Measurements from ENCODE around the gene TSC2. TPM values are rescaled to one million over a fixed set of nuclear protein-coding genes. Genes with fewer than 3 reads are reported as not detected.

The TSC2 gene
- total and polyA plus RNA-seq, 8 donors, result 40.8 to 369 (median 76.0) TPM

DNA sequence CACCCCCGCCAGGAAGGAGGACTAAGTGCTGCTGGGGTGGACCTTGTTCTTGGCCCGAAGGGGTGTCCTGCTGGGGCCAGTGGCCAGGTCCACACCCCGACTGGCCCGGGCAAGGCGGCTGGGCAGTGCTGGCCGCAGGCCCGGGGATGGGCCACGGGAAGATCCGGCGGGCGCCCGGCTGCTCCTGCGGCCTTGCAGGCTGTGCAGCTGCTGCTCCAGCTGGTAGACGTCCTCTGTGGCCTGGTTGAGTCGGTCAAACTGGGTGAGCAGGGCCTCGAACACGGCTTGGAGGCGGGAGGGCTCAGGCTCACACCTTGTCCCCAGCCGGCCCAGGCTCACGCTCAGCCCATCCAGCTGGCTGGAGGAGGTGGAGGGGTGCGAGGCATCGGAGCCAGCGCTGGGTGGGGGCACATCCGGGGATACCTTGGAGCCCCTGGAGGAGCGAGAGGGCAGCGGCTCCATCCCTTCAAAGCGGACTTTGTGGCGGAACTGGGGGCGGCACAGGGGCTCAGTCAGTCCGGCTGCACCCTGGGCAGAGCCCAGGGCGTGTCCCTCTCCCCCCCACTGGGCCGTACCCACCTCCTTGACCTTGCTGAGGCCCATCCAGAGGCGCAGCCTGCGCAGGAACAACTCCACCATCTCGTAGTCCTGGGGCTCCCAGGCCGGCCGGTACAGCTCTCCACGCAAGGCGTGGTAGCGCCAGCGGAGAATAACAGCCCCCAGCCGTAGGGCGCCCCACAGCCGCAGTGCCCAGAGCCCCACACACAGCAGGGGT, 42.1 kb downstream of the TSC2 start:
- H3K36me3 ChIP-seq, result peaks cover 80 to 98% (median 96%) of the 10 kb centered on the region in 4 donors
- WGBS, 5 donors, result 70 to 88% (median 78%) methylated on average over 10 to 44 of the region's 44 CpGs
- H3K27me3 ChIP-seq, result no peaks in the 10 kb centered on the region
- peaks cover 13 to 47% (median 40%) of the 10 kb centered on the region in 4 donors for H3K4me1 ChIP-seq
- TF ChIP-seq, protein P1, sequence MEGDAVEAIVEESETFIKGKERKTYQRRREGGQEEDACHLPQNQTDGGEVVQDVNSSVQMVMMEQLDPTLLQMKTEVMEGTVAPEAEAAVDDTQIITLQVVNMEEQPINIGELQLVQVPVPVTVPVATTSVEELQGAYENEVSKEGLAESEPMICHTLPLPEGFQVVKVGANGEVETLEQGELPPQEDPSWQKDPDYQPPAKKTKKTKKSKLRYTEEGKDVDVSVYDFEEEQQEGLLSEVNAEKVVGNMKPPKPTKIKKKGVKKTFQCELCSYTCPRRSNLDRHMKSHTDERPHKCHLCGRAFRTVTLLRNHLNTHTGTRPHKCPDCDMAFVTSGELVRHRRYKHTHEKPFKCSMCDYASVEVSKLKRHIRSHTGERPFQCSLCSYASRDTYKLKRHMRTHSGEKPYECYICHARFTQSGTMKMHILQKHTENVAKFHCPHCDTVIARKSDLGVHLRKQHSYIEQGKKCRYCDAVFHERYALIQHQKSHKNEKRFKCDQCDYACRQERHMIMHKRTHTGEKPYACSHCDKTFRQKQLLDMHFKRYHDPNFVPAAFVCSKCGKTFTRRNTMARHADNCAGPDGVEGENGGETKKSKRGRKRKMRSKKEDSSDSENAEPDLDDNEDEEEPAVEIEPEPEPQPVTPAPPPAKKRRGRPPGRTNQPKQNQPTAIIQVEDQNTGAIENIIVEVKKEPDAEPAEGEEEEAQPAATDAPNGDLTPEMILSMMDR (IDR thresholded peaks at IDR 0.05), result no peak
- no peak for TF ChIP-seq EP300 (IDR thresholded peaks at IDR 0.05)
- no peak for TF ChIP-seq POLR2A (IDR thresholded peaks at IDR 0.05)
- no peak for TF ChIP-seq POLR2AphosphoS5 (IDR thresholded peaks at IDR 0.05)
- DNase-seq, result no peak
- H3K4me3 ChIP-seq, result peak overlapping the region; percentile 9 to 43 (median 22)
- intact Hi-C loops (cut with DNase I; ENCODE audit: low total_unique reads), result loop anchor here (10.0 kb wide), 1 partner anchor 65 kb away; the partner anchor contains the start of gene NHERF2
- H3K9me3 ChIP-seq, result no peaks in the 10 kb centered on the region
- H3K27ac ChIP-seq, result peak overlapping the region; percentile 81 to 95 (median 84)

DNA sequence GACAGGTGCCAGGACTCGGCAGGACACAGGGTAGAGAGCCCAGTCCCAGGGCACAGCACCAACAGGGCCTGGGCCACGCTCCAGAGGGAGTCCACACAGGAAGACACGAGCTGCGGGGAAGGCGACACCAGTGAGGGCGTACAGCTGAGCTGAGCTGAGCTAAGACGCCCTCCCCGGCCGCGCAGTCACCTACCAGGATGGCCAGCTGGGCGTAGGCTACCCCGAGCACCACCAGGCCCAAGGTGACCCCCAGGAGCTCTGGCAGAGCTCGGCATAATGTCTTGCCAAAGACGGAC, 42.6 kb downstream of the TSC2 start:
- peak overlapping the region; percentile 9 to 43 (median 22) for H3K4me3 ChIP-seq
- H3K27me3 ChIP-seq, result no peaks in the 10 kb centered on the region
- DNase-seq, result peak in 1 of 2 donors; percentile 57
- WGBS, 5 donors, result 38 to 69% (median 55%) methylated on average over 12 to 14 of the region's 14 CpGs
- peak overlapping the region; percentile 81 to 95 (median 84) for H3K27ac ChIP-seq
- peaks cover 75 to 98% (median 96%) of the 10 kb centered on the region in 4 donors for H3K36me3 ChIP-seq
- peaks cover 13 to 47% (median 40%) of the 10 kb centered on the region in 4 donors for H3K4me1 ChIP-seq
- TF ChIP-seq EP300 (IDR thresholded peaks at IDR 0.05) (no peak), POLR2AphosphoS5 (IDR thresholded peaks at IDR 0.05) (no peak), POLR2A (IDR thresholded peaks at IDR 0.05) (no peak)
- TF ChIP-seq, protein P1 (IDR thresholded peaks at IDR 0.05), result no peak
- no peaks in the 10 kb centered on the region for H3K9me3 ChIP-seq
- intact Hi-C loops (cut with DNase I; ENCODE audit: low total_unique reads), result no loop called here

DNA sequence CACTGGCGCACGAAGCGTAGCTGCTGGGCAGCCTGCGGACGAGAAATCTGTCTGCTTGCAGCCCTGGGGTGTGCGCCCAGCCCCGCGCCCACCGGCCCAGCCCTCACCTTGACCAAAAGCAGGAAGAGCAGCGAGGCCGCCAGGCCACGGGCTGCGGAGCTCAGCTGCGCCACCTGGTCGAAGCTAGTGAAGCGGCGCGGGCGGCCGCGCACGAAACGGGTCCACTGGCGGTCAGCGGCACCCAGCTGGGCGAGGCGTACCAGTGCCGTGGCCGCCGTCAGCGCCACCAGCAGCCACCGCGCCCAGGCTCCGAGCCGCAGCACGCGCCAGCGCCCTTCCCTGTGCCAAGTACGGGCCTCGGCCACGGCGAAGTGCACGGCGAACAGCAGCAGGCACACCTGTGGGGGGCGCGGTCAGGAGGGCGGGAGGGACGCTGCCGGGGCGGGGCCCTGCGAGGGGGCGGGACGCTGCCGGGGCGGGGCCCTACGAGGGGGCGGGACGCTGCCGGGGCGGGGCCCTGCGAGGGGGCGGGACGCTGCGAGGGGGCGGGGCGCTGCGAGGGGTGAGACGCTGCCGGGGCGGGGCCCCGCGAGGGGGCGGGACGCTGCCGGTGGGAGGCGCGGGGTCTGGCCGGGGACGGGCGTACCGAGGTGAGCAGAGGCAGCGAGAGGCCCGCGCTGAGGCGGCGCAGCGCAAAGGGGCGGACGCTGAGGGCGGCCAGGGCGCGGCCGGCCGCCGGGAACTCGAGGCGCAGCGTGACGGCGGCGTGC, 43.2 kb downstream of the TSC2 start:
- Histone ChIP-seq H3K27me3 (no peaks in the 10 kb centered on the region), H3K4me1 (peaks cover 13 to 47% (median 39%) of the 10 kb centered on the region in 4 donors), H3K27ac (peak overlapping the region; percentile 81 to 95 (median 84)), H3K4me3 (peak overlapping the region; percentile 21 to 43 (median 29)), H3K36me3 (peaks cover 73 to 98% (median 96%) of the 10 kb centered on the region in 4 donors), H3K9me3 (no peaks in the 10 kb centered on the region)
- WGBS, 5 donors, result 24 to 62% (median 34%) methylated on average over 42 to 101 of the region's 101 CpGs
- DNase-seq, result peak; percentile 94 to 96
- TF ChIP-seq POLR2AphosphoS5 (IDR thresholded peaks at IDR 0.05) (peak in 2 of 3 donors; percentile 23 to 38), EP300 (IDR thresholded peaks at IDR 0.05) (no peak), POLR2A (IDR thresholded peaks at IDR 0.05) (no peak)
- TF ChIP-seq, protein P1 (IDR thresholded peaks at IDR 0.05), result peak in 2 of 7 experiments; percentile 27 to 47
- intact Hi-C loops (cut with DNase I; ENCODE audit: low total_unique reads), result no loop called here

DNA sequence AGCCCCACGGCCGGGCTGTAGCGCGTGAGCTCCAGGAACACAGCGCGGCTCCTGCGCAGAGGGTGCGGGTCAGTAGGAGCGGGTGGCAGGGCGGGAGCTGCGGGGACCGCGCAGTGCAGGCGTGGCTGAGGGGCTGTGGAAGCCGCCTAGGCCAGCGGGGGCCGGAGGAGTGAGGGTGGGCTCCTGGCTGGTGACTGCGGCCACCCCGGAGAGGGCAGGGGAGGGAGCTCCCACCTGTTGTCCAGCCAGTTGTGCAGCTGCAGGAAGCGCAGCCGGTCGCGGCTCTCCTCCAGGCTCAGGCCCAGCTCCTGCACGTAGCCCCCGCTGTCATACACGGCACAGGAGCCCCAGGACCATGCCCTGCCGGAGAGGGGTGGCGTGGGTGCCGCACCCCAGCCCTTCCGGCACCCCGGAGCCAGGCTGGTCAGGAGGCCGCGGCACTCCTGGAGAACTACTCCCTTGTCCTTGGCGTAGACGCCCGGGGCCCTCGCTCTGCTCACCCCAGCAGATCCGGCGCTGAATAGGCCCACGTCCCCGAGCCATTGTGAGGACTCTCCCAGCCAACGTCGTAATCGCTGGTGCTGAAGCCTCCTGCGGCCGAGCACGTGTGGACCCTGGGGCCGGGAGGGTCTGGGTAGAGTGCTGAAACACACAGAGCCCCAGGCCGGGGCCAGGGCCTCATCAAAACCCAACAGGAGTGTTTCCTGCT, 43.9 kb downstream of the TSC2 start:
- DNase-seq, result no peak
- intact Hi-C loops (cut with DNase I; ENCODE audit: low total_unique reads), result no loop called here
- Histone ChIP-seq H3K36me3 (peaks cover 68 to 98% (median 96%) of the 10 kb centered on the region in 4 donors), H3K4me3 (peak overlapping the region; percentile 18 to 37 (median 29)), H3K27me3 (no peaks in the 10 kb centered on the region), H3K4me1 (peaks cover 13 to 47% (median 38%) of the 10 kb centered on the region in 4 donors), H3K27ac (peak overlapping the region; percentile 73 to 87 (median 81)), H3K9me3 (no peaks in the 10 kb centered on the region)
- no peak for TF ChIP-seq POLR2A (IDR thresholded peaks at IDR 0.05)
- peak in 1 of 3 donors; percentile 0 for TF ChIP-seq POLR2AphosphoS5 (IDR thresholded peaks at IDR 0.05)
- WGBS, 5 donors, result 34 to 61% (median 53%) methylated on average over 20 to 49 of the region's 49 CpGs
